NOMO-1 (cell line): ENCODE data around the gene EDEM1.
"Not testable (repeated sequence)": the region's sequence is repeated elsewhere in the genome, so short reads cannot be mapped to it uniquely, and the experiment has no call there.

ENCODE experiments used
- DNase-seq, 2 experiments: peaks; one replicate each; lab custom pipeline; 2025; ENCODE audit not compliant: unreplicated experiment in 2 of 2; lab: John Stamatoyannopoulos, UW

EDEM1 gene

GRCh38 chr3:5227812-5228211, 40.3 kb downstream of the EDEM1 start:
- no peak for DNase-seq

- no peak for DNase-seq
Measured at GRCh38 chr3:5229414-5229813, 41.9 kb downstream of the EDEM1 start.

- no peak for DNase-seq
Measured at GRCh38 chr3:5231074-5231473, 43.6 kb downstream of the EDEM1 start.

GRCh38 chr3:5231487-5231886, 44.0 kb downstream of the EDEM1 start:
- no peak for DNase-seq

GRCh38 chr3:5232570-5232969, 45.1 kb downstream of the EDEM1 start:
- no peak for DNase-seq

- DNase-seq: no peak
Measured at GRCh38 chr3:5233026-5233425, 45.5 kb downstream of the EDEM1 start.

GRCh38 chr3:5235655-5236054, 48.1 kb downstream of the EDEM1 start:
- no peak for DNase-seq

- no peak for DNase-seq
Measured at GRCh38 chr3:5238545-5238944, 51.0 kb downstream of the EDEM1 start.

- DNase-seq: no peak
Measured at GRCh38 chr3:5239602-5240001, 52.1 kb downstream of the EDEM1 start.

GRCh38 chr3:5240740-5241139, 53.2 kb downstream of the EDEM1 start:
- DNase-seq: no peak

- DNase-seq: not testable (repeated sequence)
Measured at GRCh38 chr3:5242785-5243184, 55.3 kb downstream of the EDEM1 start.

- DNase-seq: no peak
Measured at GRCh38 chr3:5245927-5246326, 58.4 kb downstream of the EDEM1 start.

GRCh38 chr3:5248822-5249221, 61.3 kb downstream of the EDEM1 start:
- DNase-seq: no peak

- no peak for DNase-seq
Measured at GRCh38 chr3:5250467-5251195, 63.1 kb downstream of the EDEM1 start.

- no peak for DNase-seq
Measured at GRCh38 chr3:5251196-5251583, 63.7 kb downstream of the EDEM1 start.

- no peak for DNase-seq
Measured at GRCh38 chr3:5252131-5252530, 64.6 kb downstream of the EDEM1 start.

- DNase-seq: no peak
Measured at GRCh38 chr3:5254281-5255048, 67.0 kb downstream of the EDEM1 start.

- DNase-seq: no peak
Measured at GRCh38 chr3:5255404-5256344, 68.2 kb downstream of the EDEM1 start.

GRCh38 chr3:5258526-5258925, 71.0 kb downstream of the EDEM1 start:
- no peak for DNase-seq

- peak; percentile 11 to 76 for DNase-seq
Measured at GRCh38 chr3:5260992-5261501, 73.5 kb downstream of the EDEM1 start.

- DNase-seq: no peak
Measured at GRCh38 chr3:5262507-5262906, 75.0 kb downstream of the EDEM1 start.
